Heart left ventricle (tissue), 13 donors: ENCODE data around the gene LAMC1.

Experiments
- POLR2A ChIP-seq, 2 donors: fragments of 450-650 bp; IDR thresholded peaks; one replicate each; pipeline ENCODE4 v1.6.1; 2017; ENCODE audit warnings: antibody characterized with exemption in 2 of 2, mild to moderate bottlenecking in 2 of 2, moderate library complexity in 2 of 2
- TF ChIP-seq, protein P1 (sequence below), 12 donors: fragments of 200-600 bp; sonication (generic) in 4 of 12; IDR thresholded peaks; one replicate each; pipeline versions ENCODE4 v1.5.0 to v1.8.0; 2018 to 2022; ENCODE audit warnings: antibody characterized with exemption in 12 of 12, mild to moderate bottlenecking in 5 of 12
- donor health status: ischemic (EF 13 %, LVEDD 7.1; RV severe dilation, severe dysfunction).
- donor health status: DM: no; HTN: yes; CAD: no.
- donor health status: DM: no; HTN: no; CAD: no.
- donor health status: ischemic (EF 25% LVEDD 6.9; RV normal size, moderate dysfunction).
- donor health status: ischemic (EF 25% LVEDD 5.7; RV mildly dilated, moderate dysfunction).
- donor health status: ischemic (EF 35%, LVEDD 5.7; RV mildly dilated, moderate dysfunction).
- donor health status: nonischemic (EF 11% LVEDD 7.7; RV severe dilation, severe dysfunction).
- donor health status: DM: yes; HTN: yes; CAD: no.
- donor health status: PGD.
- donor health status: ischemic (EF 29% LVEDD 5.4; RV normal size, mild dysfunction).
- donor health status: nonischemic (EF 23%, LVEDD 6.1; RV moderate dilation, normal function).

DNA sequence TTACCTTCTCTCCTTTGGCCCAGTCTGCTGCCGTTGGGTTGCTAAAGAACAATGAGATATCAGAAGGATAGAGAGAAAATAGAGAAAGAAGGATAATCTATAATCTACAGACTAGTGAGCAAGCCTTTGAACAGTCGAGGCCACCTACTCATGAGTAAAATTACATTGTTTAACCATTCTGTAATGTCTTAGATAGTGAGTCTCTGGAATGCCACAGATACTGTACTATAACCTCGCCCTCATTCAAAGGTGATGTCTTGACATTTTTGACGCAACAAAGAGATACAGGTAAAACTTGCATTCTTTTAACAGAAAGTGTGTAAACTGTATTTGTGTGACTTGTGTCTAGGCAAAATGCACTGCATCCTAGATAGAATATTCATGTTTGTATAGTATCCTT, 77.9 kb downstream of the LAMC1 start:
- TF ChIP-seq, protein P1, sequence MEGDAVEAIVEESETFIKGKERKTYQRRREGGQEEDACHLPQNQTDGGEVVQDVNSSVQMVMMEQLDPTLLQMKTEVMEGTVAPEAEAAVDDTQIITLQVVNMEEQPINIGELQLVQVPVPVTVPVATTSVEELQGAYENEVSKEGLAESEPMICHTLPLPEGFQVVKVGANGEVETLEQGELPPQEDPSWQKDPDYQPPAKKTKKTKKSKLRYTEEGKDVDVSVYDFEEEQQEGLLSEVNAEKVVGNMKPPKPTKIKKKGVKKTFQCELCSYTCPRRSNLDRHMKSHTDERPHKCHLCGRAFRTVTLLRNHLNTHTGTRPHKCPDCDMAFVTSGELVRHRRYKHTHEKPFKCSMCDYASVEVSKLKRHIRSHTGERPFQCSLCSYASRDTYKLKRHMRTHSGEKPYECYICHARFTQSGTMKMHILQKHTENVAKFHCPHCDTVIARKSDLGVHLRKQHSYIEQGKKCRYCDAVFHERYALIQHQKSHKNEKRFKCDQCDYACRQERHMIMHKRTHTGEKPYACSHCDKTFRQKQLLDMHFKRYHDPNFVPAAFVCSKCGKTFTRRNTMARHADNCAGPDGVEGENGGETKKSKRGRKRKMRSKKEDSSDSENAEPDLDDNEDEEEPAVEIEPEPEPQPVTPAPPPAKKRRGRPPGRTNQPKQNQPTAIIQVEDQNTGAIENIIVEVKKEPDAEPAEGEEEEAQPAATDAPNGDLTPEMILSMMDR (IDR thresholded peaks at IDR 0.05), result no peak
- TF ChIP-seq POLR2A (IDR thresholded peaks at IDR 0.05), result no peak
